Inferior parietal cortex (tissue), 1 donor: ENCODE measurements around the gene SAMD4A.

ENCODE experiments used
- DNase-seq: peaks from one replicate; pipeline ENCODE4 v3.0.0-alpha.2; 2016; ENCODE audit errors: extremely low spot score

The SAMD4A gene

DNA sequence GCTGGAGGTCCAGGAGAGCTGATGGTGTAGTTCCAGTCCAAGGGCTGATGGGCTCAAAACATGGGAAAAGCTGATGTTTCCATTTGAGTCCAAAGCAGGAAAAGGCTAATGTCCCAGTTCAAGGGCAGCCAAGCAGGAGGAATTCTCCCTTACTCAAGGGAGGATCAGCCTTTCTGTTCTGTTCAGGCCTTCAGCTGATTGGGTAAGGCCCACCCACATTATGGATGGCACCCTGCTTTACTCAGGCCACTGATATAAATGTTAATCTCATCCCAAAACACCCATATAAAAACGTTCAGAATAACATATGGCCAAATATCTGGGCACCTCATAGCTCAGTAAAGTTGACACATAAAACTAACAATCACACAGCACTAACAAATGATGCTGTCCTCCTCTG lies 64.1 kb downstream of the SAMD4A start:
- DNase-seq: no peak

GRCh38 chr14:54632452-54632851 lies 65.5 kb downstream of the SAMD4A start:
- no peak for DNase-seq

DNA sequence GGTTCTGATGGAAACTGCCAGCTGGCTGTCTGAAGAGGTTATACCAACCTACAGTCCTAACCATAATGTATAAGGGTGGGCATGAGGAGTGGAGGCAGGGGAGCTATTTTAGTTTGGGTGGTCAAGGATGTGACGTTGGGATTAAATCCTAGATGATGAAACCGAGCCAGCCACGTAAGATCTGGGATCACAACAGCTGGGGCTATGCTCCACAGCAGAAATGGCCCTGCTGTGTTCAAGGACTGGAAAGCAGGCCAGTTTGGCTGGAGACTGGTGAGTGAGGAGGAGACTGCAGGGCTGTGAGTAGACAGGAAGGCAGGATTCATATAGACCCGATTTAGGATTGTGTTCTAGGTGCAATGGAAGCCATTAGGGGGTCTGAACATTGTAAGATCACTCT lies 66.1 kb downstream of the SAMD4A start:
- no peak for DNase-seq

GRCh38 chr14:54637270-54638134 lies 70.6 kb downstream of the SAMD4A start:
- DNase-seq: no peak

GRCh38 chr14:54638135-54638446 lies 71.2 kb downstream of the SAMD4A start:
- DNase-seq: no peak

GRCh38 chr14:54639611-54640010 lies 72.7 kb downstream of the SAMD4A start:
- no peak for DNase-seq

DNA sequence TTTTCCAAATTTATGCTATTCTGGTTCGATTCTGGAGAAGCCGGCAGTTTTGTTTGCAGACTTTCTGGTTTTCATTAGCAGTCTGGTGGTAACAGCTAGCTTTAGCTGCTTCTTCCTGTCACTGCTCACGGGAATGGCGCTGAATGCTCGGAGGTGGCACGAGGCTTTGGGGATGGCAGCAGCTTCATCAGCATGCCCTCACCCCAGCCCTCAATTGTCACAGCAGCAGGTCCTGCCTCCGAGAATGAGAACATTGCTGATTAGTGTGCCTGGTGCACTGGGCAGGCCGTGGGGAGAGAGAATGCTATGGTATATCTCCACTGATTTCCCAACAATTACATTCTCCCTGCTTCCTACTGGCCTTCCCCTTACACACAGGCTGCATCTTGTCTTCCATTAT lies 73.6 kb downstream of the SAMD4A start:
- no peak for DNase-seq

DNA sequence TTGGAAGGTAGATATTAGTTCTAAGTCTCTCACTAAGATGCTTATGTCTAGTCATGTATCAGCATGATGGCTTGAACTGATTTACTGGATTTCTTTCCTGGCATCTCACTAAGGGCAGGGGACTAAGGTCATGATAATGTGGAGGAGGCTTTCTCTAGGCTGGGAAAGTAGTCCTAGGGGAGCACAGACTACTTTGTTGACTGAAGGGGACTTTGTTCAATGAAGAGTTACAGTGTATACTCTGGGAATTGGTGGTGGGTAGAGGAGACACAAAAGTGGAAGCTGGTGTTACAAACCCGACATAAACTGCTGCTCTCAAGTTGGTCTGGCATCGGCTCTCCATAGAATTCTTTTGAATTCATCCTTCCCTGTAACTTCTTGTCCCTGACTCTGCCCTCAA lies 75.2 kb downstream of the SAMD4A start:
- no peak for DNase-seq

DNA sequence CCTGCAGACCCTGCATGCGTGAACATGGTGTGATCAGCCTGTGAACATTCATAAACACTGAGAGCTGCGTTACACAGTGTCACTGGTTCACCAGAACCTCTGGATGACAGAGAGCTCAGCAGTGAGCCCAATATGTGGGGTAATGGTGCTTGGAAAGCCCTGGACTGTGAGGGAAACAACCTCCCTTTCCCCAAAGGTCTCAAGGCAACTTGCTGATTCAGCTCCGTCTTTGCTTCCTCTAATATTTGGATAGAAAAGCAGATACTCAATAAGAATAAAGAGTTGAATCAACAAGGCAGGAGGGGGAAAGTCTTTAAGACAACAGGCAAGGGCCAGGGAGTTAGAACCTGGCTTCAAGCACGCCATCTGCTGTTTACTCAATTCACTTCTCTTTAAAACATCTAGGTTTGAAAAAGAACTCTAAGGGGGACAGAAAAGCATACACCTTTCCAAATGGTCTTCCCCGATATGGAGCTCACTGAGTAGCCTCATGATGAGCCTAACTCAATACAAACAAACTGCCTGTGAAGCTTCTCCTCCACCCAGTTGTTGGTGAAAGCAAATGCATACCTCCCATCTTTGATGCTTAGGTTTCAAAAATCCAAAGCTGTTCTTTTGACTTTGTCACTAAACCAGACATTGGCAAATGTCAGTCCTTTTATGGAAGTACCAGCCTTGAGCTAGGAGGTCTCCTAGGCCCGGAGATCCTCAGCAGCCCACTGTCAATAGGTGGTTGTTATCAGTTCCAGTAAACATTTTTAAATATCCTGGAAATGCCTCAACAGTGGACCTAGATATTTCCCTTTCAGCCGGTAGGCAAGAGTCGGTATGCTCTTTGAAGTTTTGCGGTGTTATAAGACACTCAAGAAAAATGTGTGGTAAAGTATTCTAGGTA lies 76.1 kb downstream of the SAMD4A start:
- DNase-seq: no peak

- DNase-seq: no peak
These were observed 76.8 kb downstream of the SAMD4A start for GRCh38 chr14:54643696-54644176.

- no peak for DNase-seq
These were observed 78.7 kb downstream of the SAMD4A start for GRCh38 chr14:54645639-54646038.

- no peak for DNase-seq
These were observed 79.7 kb downstream of the SAMD4A start for GRCh38 chr14:54646626-54647025.

- no peak for DNase-seq
These were observed 80.5 kb downstream of the SAMD4A start for GRCh38 chr14:54647378-54647777.

DNA sequence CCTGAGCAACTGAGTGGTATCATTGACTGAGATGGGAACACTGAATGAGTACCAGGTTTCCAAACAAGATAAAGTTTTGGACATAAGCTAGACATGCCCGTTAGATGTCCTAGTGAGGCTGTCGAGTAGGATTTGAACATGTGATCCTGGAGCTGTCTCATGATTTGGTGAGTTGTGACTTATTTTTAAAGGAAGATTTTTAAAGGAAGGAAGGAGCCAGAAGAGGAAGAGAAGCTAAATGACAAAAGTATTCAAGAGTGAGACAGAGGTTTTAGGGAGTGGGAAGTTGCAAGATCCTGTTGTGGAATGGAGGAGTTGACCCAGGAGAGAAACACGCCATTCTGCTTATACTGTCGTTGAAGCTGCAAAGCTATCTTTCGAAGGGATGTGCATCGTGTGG lies 82.1 kb downstream of the SAMD4A start:
- DNase-seq: no peak

DNA sequence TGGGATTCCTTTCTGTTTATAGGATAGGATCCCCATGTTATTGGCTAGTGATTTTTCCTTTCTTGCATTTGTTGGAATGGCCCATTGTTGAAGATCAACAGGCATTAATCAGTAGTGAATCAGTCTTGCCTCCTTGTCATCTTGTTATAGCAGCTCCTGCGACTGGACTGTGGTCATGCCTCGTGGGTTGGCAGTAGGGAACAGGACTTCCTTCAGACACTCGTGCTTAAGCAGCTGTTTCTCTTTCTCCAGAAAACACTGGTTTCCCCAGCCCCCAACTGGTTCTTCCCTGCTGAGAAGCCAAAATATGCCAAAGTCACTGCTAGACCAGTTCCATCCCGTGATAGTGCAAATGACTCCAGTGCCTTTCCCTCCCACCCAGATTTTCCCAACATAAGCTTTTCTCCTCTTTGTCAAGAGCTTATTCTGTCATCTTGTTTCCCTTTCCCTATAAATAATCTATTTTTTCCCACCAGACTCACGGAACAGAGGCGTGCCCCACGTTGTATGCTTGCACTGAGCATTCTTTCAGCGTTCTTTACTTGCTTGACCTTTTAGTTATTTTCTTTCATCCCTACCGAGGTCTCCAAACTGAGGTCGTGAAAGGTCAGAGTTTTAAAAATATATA lies 83.5 kb downstream of the SAMD4A start:
- DNase-seq: no peak

GRCh38 chr14:54650959-54651351 lies 84.0 kb downstream of the SAMD4A start:
- DNase-seq: no peak

GRCh38 chr14:54651649-54652048 lies 84.7 kb downstream of the SAMD4A start:
- no peak for DNase-seq

DNA sequence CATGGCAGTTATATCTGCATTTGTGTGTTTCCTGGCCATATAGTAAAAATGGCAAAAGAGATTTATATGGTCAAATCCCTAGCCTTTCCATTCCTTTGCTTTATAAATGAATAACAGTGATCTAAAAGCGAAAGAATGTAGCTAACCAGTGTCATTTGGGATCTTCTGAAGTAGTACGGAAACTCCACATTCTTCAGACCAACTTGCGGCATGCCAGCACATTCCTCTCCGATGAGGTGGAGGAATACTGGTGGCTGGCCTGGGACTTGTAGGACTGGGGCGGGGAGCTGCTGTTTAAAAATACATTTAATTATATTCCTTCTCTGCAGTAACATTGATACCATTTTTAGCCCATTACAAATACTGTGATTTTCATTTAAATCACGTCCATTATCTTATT lies 85.3 kb downstream of the SAMD4A start:
- DNase-seq: no peak

GRCh38 chr14:54652605-54653052 lies 85.7 kb downstream of the SAMD4A start:
- DNase-seq: no peak

DNA sequence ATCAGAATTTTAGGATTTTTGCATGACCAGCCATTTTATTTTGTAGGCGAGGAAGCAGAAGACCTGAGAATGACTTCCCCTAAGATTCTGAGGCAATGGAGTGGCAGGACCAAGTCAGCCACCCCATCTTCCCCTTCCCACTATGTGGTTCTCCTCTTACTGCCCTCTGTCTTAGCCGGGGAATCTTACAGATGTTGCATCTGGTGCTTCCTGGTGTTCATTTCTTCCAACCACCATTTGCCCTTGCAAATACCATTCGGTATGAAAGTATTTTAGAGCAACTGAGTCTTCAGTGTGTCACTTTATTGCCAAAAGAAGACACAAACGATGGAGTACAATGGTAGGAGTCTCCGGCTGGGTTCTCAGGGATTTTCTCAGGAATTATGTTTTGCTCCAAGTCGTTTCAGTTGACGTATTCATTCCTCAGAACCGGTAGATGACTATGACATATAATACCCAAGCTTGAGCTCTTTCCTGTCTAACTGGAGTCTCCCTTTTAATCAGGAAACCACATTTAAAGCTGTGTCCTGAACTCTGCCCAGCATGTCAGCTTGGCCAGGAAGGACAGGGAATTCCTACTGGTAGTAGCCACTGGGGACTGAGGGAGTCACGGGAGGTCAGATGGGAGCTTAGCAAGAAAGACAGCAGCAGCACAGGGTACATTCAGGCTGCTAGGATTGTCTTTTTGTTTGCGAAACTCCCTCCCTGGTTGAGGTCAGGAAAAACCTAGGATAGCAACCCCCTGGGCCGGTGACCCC lies 87.0 kb downstream of the SAMD4A start:
- DNase-seq: no peak

- no peak for DNase-seq
These were observed 87.7 kb downstream of the SAMD4A start for GRCh38 chr14:54654605-54655004.

- DNase-seq: no peak
These were observed 91.9 kb downstream of the SAMD4A start for GRCh38 chr14:54658836-54659235.
